ENCODE results near the gene EWSR1.

Gene EWSR1

GRCh38 chr22:29332886-29333496 is 64.9 kb downstream of the EWSR1 start:
- no peak overlapping the region for H3K27ac ChIP-seq
- H4K20me1 ChIP-seq (ENCODE audit: insufficient read depth): no peaks in the 10 kb centered on the region
- no peak overlapping the region for H3K4me3 ChIP-seq (IDR thresholded peaks at IDR 0.05; ENCODE audit: insufficient read depth, low read depth, low read length)
- H3K36me3 ChIP-seq (ENCODE audit: insufficient read depth): no peaks in the 10 kb centered on the region
- no peaks in the 10 kb centered on the region for H3K27me3 ChIP-seq (ENCODE audit: insufficient read depth, low read depth)
- H3K9ac ChIP-seq: no peak overlapping the region
- H2AFZ ChIP-seq (ENCODE audit: low read depth): no peak overlapping the region
- no peaks in the 10 kb centered on the region for H3K79me2 ChIP-seq (ENCODE audit: insufficient read depth, low read depth)
- no peaks in the 10 kb centered on the region for H3K4me1 ChIP-seq (ENCODE audit: low read depth, poor library complexity, severe bottlenecking)
- no peak for TF ChIP-seq CTCF (conservative IDR thresholded peaks at IDR 0.05; ENCODE audit: low read depth, low read length)
- no peak overlapping the region for H3K4me2 ChIP-seq

GRCh38 chr22:29334148-29334547 is 66.1 kb downstream of the EWSR1 start:
- no peak overlapping the region for H3K4me2 ChIP-seq
- no peak overlapping the region for H3K27ac ChIP-seq
- no peak for TF ChIP-seq CTCF (conservative IDR thresholded peaks at IDR 0.05; ENCODE audit: low read depth, low read length)
- no peaks in the 10 kb centered on the region for H3K27me3 ChIP-seq (ENCODE audit: insufficient read depth, low read depth)
- no peak overlapping the region for H3K9ac ChIP-seq
- no peaks in the 10 kb centered on the region for H3K36me3 ChIP-seq (ENCODE audit: insufficient read depth)
- no peaks in the 10 kb centered on the region for H3K4me1 ChIP-seq (ENCODE audit: low read depth, poor library complexity, severe bottlenecking)
- H3K79me2 ChIP-seq (ENCODE audit: insufficient read depth, low read depth): no peaks in the 10 kb centered on the region
- no peak overlapping the region for H2AFZ ChIP-seq (ENCODE audit: low read depth)
- H3K4me3 ChIP-seq (IDR thresholded peaks at IDR 0.05; ENCODE audit: insufficient read depth, low read depth, low read length): no peak overlapping the region
- no peaks in the 10 kb centered on the region for H4K20me1 ChIP-seq (ENCODE audit: insufficient read depth)

- Histone ChIP-seq H3K36me3 (ENCODE audit: insufficient read depth) (no peaks in the 10 kb centered on the region), H2AFZ (ENCODE audit: low read depth) (no peak overlapping the region), H3K27ac (no peak overlapping the region), H3K79me2 (ENCODE audit: insufficient read depth, low read depth) (no peaks in the 10 kb centered on the region), H3K9ac (no peak overlapping the region), H4K20me1 (ENCODE audit: insufficient read depth) (no peaks in the 10 kb centered on the region), H3K4me1 (ENCODE audit: low read depth, poor library complexity, severe bottlenecking) (no peaks in the 10 kb centered on the region), H3K27me3 (ENCODE audit: insufficient read depth, low read depth) (no peaks in the 10 kb centered on the region), H3K4me3 (IDR thresholded peaks at IDR 0.05; ENCODE audit: insufficient read depth, low read depth, low read length) (no peak overlapping the region), H3K4me2 (no peak overlapping the region)
- no peak for TF ChIP-seq CTCF (conservative IDR thresholded peaks at IDR 0.05; ENCODE audit: low read depth, low read length)
These were observed 66.8 kb downstream of the EWSR1 start for GRCh38 chr22:29334696-29335344.

DNA sequence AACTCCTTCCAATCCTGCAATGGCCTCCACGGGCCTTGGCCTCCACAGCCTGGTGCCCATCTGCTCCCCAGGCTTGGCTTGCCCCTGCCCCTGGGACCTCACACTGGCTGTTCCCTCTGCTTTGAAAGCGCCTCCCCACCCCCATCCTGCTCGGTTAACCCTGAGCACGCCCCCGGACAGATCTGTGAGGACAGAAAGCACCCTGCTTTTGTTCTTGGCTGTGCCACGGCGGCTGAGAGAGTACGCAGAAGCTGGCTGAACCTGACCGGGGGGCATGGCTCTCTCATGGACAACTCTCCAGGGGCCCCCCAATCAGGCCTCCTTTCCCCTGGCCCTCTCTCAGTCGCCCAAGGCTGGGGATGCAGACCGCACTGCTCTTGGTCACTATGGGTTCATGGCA is 67.6 kb downstream of the EWSR1 start:
- no peak overlapping the region for H3K4me3 ChIP-seq (IDR thresholded peaks at IDR 0.05; ENCODE audit: insufficient read depth, low read depth, low read length)
- H3K4me1 ChIP-seq (ENCODE audit: low read depth, poor library complexity, severe bottlenecking): no peaks in the 10 kb centered on the region
- H3K27ac ChIP-seq: no peak overlapping the region
- H2AFZ ChIP-seq (ENCODE audit: low read depth): no peak overlapping the region
- no peak overlapping the region for H3K4me2 ChIP-seq
- no peaks in the 10 kb centered on the region for H4K20me1 ChIP-seq (ENCODE audit: insufficient read depth)
- no peaks in the 10 kb centered on the region for H3K79me2 ChIP-seq (ENCODE audit: insufficient read depth, low read depth)
- no peaks in the 10 kb centered on the region for H3K36me3 ChIP-seq (ENCODE audit: insufficient read depth)
- no peak overlapping the region for H3K9ac ChIP-seq
- no peaks in the 10 kb centered on the region for H3K27me3 ChIP-seq (ENCODE audit: insufficient read depth, low read depth)
- no peak for TF ChIP-seq CTCF (conservative IDR thresholded peaks at IDR 0.05; ENCODE audit: low read depth, low read length)

Data from KMS-11 (cell line).